OCI-M2 (cell line): ENCODE results near the gene CDRT4.

Experiments
- DNase-seq: peaks from one replicate; lab custom pipeline; 2025; ENCODE audit not compliant: unreplicated experiment; lab: John Stamatoyannopoulos, UW

CDRT4 gene

GRCh38 chr17:15397620-15398019 lies 69.8 kb downstream of the CDRT4 start:
- no peak for DNase-seq

- DNase-seq = no peak
Observed at GRCh38 chr17:15395091-15395490, 72.3 kb downstream of the CDRT4 start.

- DNase-seq = no peak
Observed at GRCh38 chr17:15393414-15393813, 74.0 kb downstream of the CDRT4 start.

DNA sequence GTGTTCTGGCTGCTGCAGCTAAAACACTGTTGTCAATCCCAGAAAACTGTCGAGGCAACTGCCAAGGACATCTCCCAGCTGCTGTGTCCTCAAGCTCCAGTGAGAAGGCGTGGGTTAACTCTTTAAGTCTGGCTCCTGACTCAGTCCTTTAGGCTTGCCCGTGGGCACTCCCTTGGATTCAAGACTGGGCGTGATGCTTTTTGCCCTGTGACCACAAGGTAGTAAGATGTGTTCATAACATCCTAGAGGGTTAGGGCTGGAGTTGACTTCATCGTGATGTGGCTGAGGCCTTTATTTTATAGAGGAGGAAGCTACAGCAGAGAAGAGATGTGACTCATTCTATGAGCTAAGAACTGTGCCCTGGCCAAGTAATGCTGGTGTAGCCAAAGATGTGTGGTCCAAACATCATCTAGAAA lies 75.1 kb downstream of the CDRT4 start:
- DNase-seq = no peak

DNA sequence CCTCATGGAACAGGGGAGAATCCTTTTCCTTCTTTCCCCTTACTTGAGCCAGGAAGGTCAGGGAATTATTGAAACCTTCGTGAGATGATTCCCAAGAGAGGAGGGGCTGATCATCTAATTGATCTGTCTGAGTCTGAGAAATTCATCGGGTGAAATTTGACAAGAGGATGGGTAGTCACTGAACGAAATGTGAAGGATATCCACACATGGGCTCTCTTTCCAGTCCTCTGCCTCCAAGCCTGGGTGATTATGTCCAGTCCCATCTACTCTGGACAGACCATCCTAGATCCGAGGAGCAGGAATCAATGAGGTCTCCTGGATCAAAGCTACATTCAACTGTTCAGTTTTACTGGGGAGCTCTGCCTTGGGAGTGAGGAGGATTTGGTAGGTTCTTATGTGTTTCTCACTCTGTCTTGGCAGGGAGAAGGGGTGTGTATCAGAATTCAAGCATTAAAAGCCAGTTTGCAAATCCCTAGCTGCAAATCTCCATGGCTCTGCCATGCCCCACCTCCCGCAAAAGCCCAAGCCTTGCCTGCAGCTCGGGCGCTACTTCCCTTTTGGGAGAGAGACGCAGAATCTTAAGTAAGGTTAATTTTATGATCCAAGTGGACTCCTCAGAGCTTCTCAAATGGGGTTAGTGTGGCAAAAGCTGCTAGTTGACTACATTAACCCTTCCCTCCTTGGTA lies 78.9 kb downstream of the CDRT4 start:
- no peak for DNase-seq

DNA sequence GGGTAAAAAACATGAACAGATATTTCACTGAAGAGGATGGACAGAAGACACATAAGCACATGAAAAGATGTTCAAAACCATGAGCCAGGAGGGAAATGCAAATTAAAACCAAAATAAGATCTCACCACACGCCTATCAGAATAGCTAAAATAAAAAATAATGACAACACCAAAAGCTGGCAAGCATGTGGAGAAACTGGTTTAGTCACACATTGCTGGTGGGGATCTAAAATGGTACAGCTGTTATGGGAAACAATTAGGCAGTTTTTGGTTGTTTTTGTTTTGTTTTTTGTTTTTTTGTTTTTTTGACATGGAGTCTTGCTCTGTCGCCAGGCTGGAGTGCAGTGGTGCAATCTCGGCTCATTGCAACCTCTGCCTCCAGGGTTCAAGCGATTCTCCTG lies 81.3 kb downstream of the CDRT4 start:
- DNase-seq = no peak
